Measurements from ENCODE around the gene FTSJ1.

The FTSJ1 gene

DNA sequence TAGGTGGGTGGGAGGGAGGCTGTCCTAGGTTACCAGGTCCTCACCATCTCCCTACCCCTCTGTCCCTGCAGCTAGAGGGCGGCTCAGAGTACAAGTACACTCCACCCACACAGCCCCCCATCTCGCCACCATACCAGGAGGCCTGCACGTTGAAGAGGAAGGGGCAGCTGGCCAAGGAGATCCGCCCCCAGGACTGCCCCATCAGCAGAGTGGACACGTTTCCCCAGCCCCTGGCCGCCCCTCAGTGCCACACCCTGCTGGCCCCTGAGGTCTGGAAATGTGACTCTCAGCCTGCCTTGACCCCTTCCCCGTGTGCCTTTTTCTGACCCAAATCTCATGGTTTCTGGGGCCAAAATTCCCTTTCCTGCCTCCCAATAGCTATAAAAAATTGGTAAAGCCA lies 6.5 kb downstream of the FTSJ1 start:
- Histone ChIP-seq H3K9me3 (ENCODE audit: control insufficient read depth, low read length) (no peaks in the 10 kb centered on the region), H3K9ac (ENCODE audit: low read length) (no peak overlapping the region), H3K4me1 (ENCODE audit: control insufficient read depth, insufficient read depth, low read length) (no peaks in the 10 kb centered on the region), H3K36me3 (ENCODE audit: control insufficient read depth, insufficient read depth, low read length, severe bottlenecking) (peaks cover 18% of the 10 kb centered on the region), H3K4me3 (ENCODE audit: low read length) (no peak overlapping the region), H3K27me3 (replicated peaks; ENCODE audit: control insufficient read depth, insufficient read depth, low read length) (peaks cover 4% of the 10 kb centered on the region)
- DNase-seq (ENCODE audit: low read depth): no peak

DNA sequence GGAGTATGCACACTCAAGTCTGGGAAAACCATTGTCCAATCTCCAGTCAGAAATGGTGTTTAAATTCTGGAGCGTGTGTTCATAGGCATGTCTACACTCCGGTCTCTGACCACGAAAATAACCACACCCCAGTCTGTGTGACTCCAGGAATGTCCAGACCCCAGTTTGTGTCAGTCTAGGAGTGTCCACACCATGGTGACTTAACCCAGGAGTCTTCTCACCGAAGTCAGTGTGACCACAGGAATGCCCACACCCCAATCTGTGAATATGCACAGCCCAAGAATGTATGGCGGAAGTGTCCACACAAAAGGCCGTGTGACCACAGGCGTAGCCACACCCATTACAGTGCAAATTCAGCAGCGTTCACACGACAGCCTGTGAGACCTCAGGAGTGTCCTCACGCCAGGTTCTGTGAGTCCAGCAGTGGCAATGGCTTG lies 11.4 kb downstream of the FTSJ1 start:
- H3K36me3 ChIP-seq (ENCODE audit: control insufficient read depth, insufficient read depth, low read length, severe bottlenecking): peaks cover 4% of the 10 kb centered on the region
- peak; percentile 90 for DNase-seq (ENCODE audit: low read depth)

GRCh38 chrX:48488034-48488433 lies 12.0 kb downstream of the FTSJ1 start:
- peaks cover 3% of the 10 kb centered on the region for H3K36me3 ChIP-seq (ENCODE audit: control insufficient read depth, insufficient read depth, low read length, severe bottlenecking)
- H3K4me1 ChIP-seq (ENCODE audit: control insufficient read depth, insufficient read depth, low read length): peaks cover 13% of the 10 kb centered on the region

More for the DNA sequence above, 11.4 kb downstream of the FTSJ1 start:
- Histone ChIP-seq H3K27me3 (replicated peaks; ENCODE audit: control insufficient read depth, insufficient read depth, low read length) (peaks cover 5% of the 10 kb centered on the region), H3K9ac (ENCODE audit: low read length) (no peak overlapping the region), H3K9me3 (ENCODE audit: control insufficient read depth, low read length) (peaks cover 5% of the 10 kb centered on the region), H3K4me3 (ENCODE audit: low read length) (no peak overlapping the region), H3K4me1 (ENCODE audit: control insufficient read depth, insufficient read depth, low read length) (peaks cover 9% of the 10 kb centered on the region)

DNA sequence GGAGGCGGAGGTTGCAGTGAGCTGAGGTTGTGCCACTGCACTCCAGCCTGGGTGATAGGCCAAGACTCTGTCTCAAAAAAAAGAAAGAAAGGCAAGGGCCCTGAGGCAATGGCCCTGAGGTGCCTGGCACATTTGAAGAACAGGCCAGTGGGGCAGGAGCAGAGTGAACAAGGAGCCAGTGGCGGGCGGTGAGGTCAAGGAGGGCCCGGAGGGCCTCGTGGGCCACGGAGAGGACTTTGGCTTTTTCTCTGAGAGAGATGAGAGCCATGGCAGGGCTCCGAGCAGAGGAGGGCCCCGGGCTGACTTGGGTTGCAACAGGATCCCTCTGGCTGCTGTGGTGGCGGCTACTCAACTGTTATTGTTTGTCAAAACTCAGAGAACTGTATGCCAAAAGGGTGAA lies 13.3 kb downstream of the FTSJ1 start:
- Histone ChIP-seq H3K9me3 (ENCODE audit: control insufficient read depth, low read length) (peaks cover 5% of the 10 kb centered on the region), H3K4me1 (ENCODE audit: control insufficient read depth, insufficient read depth, low read length) (peaks cover 22% of the 10 kb centered on the region), H3K36me3 (ENCODE audit: control insufficient read depth, insufficient read depth, low read length, severe bottlenecking) (peaks cover 3% of the 10 kb centered on the region), H3K4me3 (ENCODE audit: low read length) (no peak overlapping the region), H3K27me3 (replicated peaks; ENCODE audit: control insufficient read depth, insufficient read depth, low read length) (peaks cover 2% of the 10 kb centered on the region), H3K9ac (ENCODE audit: low read length) (no peak overlapping the region)
- no peak for DNase-seq (ENCODE audit: low read depth)

More at GRCh38 chrX:48488034-48488433, 12.0 kb downstream of the FTSJ1 start:
- DNase-seq (ENCODE audit: low read depth): no peak
- Histone ChIP-seq H3K9me3 (ENCODE audit: control insufficient read depth, low read length) (peaks cover 5% of the 10 kb centered on the region), H3K4me3 (ENCODE audit: low read length) (no peak overlapping the region), H3K9ac (ENCODE audit: low read length) (no peak overlapping the region), H3K27me3 (replicated peaks; ENCODE audit: control insufficient read depth, insufficient read depth, low read length) (peaks cover 2% of the 10 kb centered on the region)

- Histone ChIP-seq H3K4me3 (ENCODE audit: low read length) (no peak overlapping the region), H3K9me3 (ENCODE audit: control insufficient read depth, low read length) (peaks cover 5% of the 10 kb centered on the region), H3K27me3 (replicated peaks; ENCODE audit: control insufficient read depth, insufficient read depth, low read length) (peaks cover 2% of the 10 kb centered on the region), H3K36me3 (ENCODE audit: control insufficient read depth, insufficient read depth, low read length, severe bottlenecking) (no peaks in the 10 kb centered on the region), H3K9ac (ENCODE audit: low read length) (no peak overlapping the region), H3K4me1 (ENCODE audit: control insufficient read depth, insufficient read depth, low read length) (peaks cover 22% of the 10 kb centered on the region)
- no peak for DNase-seq (ENCODE audit: low read depth)
These were observed 13.9 kb downstream of the FTSJ1 start for GRCh38 chrX:48489892-48490291.

DNA sequence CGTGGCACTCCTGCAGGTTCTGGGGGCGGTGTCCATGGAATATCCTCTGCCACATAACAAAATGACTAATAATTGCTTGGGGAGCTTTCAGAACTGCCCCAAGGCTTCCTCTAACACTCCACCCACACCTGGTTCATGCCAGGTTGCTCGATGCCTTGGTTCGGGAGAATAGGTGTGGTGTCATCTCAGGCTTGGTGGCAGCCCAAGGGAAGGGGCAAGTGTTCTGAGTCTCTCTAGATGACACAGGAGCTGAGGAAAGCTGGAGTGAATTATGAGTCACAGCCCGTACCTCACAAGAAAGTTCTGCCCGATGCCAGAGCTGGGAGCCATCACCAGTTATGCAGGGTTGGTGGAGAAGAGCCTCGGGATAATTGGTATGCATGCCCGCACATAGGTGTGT lies 14.7 kb downstream of the FTSJ1 start:
- Histone ChIP-seq H3K4me1 (ENCODE audit: control insufficient read depth, insufficient read depth, low read length) (peaks cover 22% of the 10 kb centered on the region), H3K9ac (ENCODE audit: low read length) (no peak overlapping the region), H3K27me3 (replicated peaks; ENCODE audit: control insufficient read depth, insufficient read depth, low read length) (peaks cover 5% of the 10 kb centered on the region), H3K4me3 (ENCODE audit: low read length) (no peak overlapping the region), H3K9me3 (ENCODE audit: control insufficient read depth, low read length) (peaks cover 8% of the 10 kb centered on the region), H3K36me3 (ENCODE audit: control insufficient read depth, insufficient read depth, low read length, severe bottlenecking) (no peaks in the 10 kb centered on the region)
- DNase-seq (ENCODE audit: low read depth): no peak

GRCh38 chrX:48491809-48492208 lies 15.8 kb downstream of the FTSJ1 start:
- no peak for DNase-seq (ENCODE audit: low read depth)
- Histone ChIP-seq H3K4me1 (ENCODE audit: control insufficient read depth, insufficient read depth, low read length) (peaks cover 22% of the 10 kb centered on the region), H3K27me3 (replicated peaks; ENCODE audit: control insufficient read depth, insufficient read depth, low read length) (peaks cover 5% of the 10 kb centered on the region), H3K9ac (ENCODE audit: low read length) (no peak overlapping the region), H3K4me3 (ENCODE audit: low read length) (no peak overlapping the region), H3K36me3 (ENCODE audit: control insufficient read depth, insufficient read depth, low read length, severe bottlenecking) (no peaks in the 10 kb centered on the region), H3K9me3 (ENCODE audit: control insufficient read depth, low read length) (peaks cover 8% of the 10 kb centered on the region)

GRCh38 chrX:48492293-48492910 lies 16.4 kb downstream of the FTSJ1 start:
- H3K4me1 ChIP-seq (ENCODE audit: control insufficient read depth, insufficient read depth, low read length): peaks cover 22% of the 10 kb centered on the region
- H3K4me3 ChIP-seq (ENCODE audit: low read length): no peak overlapping the region
- peaks cover 5% of the 10 kb centered on the region for H3K27me3 ChIP-seq (replicated peaks; ENCODE audit: control insufficient read depth, insufficient read depth, low read length)
- peaks cover 8% of the 10 kb centered on the region for H3K9me3 ChIP-seq (ENCODE audit: control insufficient read depth, low read length)
- no peak for DNase-seq (ENCODE audit: low read depth)
- peak overlapping the region; percentile 32 for H3K9ac ChIP-seq (ENCODE audit: low read length)
- no peaks in the 10 kb centered on the region for H3K36me3 ChIP-seq (ENCODE audit: control insufficient read depth, insufficient read depth, low read length, severe bottlenecking)

DNA sequence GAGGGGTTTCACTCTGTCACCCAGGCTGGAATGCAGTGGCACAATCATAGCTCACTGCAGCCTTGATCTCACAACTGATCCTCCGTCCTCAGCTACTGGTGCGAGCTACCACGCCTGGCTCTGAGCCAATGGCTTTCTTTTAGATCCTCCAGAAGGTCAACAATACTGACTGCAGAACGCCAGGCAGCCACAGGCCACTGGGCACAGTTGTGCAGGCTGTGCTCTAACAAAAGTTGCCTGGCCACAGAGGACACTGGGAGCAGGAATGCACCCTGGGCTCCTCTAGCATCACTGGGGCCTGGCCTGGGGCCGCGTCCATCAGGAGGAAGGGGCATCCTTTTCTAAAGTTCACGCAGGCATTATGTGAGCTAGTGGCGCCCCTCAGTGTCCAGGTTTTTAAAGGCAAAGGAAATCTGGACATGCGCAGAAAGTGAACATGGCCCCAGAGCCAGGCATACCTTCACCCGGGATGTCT lies 17.9 kb downstream of the FTSJ1 start:
- peaks cover 3% of the 10 kb centered on the region for H3K27me3 ChIP-seq (replicated peaks; ENCODE audit: control insufficient read depth, insufficient read depth, low read length)
- no peak overlapping the region for H3K4me3 ChIP-seq (ENCODE audit: low read length)
- H3K9me3 ChIP-seq (ENCODE audit: control insufficient read depth, low read length): peaks cover 8% of the 10 kb centered on the region
- no peaks in the 10 kb centered on the region for H3K36me3 ChIP-seq (ENCODE audit: control insufficient read depth, insufficient read depth, low read length, severe bottlenecking)
- H3K4me1 ChIP-seq (ENCODE audit: control insufficient read depth, insufficient read depth, low read length): peaks cover 22% of the 10 kb centered on the region
- H3K9ac ChIP-seq (ENCODE audit: low read length): no peak overlapping the region
- DNase-seq (ENCODE audit: low read depth): peak; percentile 22

DNA sequence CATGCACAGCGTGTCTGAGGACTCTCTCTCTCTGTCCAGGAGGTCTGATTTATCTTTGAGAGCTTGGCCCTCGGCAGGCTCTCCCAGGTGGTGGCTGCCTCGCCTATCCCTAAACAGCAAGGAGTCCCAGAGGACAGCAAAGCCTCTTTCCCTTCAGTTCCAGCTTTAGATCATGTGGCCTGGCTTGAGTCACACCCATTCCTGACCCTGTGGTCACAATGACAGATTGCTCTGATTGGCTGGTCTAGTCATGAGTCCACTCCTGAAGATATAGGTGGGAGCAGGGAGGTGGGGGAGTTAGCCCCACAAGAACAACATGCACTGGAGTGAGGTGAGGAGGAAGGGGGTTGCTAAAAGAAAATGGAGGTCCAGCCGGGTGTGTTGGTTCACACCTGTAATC lies 20.7 kb downstream of the FTSJ1 start:
- Histone ChIP-seq H3K9ac (ENCODE audit: low read length) (no peak overlapping the region), H3K4me1 (ENCODE audit: control insufficient read depth, insufficient read depth, low read length) (peaks cover 20% of the 10 kb centered on the region), H3K9me3 (ENCODE audit: control insufficient read depth, low read length) (peaks cover 3% of the 10 kb centered on the region), H3K27me3 (replicated peaks; ENCODE audit: control insufficient read depth, insufficient read depth, low read length) (peaks cover 10% of the 10 kb centered on the region), H3K4me3 (ENCODE audit: low read length) (no peak overlapping the region), H3K36me3 (ENCODE audit: control insufficient read depth, insufficient read depth, low read length, severe bottlenecking) (no peaks in the 10 kb centered on the region)
- no peak for DNase-seq (ENCODE audit: low read depth)

DNA sequence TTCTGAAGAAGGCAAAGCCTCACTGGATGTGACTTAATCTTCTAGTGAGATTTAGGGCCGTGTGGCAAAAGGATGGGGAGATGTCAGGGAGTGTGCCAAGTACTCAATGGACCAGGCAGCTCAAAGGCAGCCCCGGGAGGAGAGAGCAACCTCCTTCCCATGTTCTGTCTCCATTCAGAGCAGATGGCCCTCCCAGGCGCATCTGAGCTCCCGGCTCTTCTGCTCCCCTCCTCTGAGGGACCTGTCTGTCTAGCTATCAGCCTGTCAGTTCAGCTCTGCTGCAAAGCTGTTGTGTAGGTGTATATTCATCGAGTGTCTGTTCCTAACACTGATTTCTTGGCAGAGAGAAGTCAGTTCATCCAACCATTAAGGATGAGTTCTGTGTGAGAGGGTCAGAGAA lies 21.9 kb downstream of the FTSJ1 start:
- peaks cover 3% of the 10 kb centered on the region for H3K9me3 ChIP-seq (ENCODE audit: control insufficient read depth, low read length)
- peaks cover 11% of the 10 kb centered on the region for H3K27me3 ChIP-seq (replicated peaks; ENCODE audit: control insufficient read depth, insufficient read depth, low read length)
- peaks cover 10% of the 10 kb centered on the region for H3K4me1 ChIP-seq (ENCODE audit: control insufficient read depth, insufficient read depth, low read length)
- H3K36me3 ChIP-seq (ENCODE audit: control insufficient read depth, insufficient read depth, low read length, severe bottlenecking): no peaks in the 10 kb centered on the region
- no peak overlapping the region for H3K4me3 ChIP-seq (ENCODE audit: low read length)
- H3K9ac ChIP-seq (ENCODE audit: low read length): no peak overlapping the region
- DNase-seq (ENCODE audit: low read depth): no peak

GRCh38 chrX:48498374-48498809 lies 22.4 kb downstream of the FTSJ1 start:
- Histone ChIP-seq H3K4me3 (ENCODE audit: low read length) (no peak overlapping the region), H3K27me3 (replicated peaks; ENCODE audit: control insufficient read depth, insufficient read depth, low read length) (peaks cover 15% of the 10 kb centered on the region), H3K9me3 (ENCODE audit: control insufficient read depth, low read length) (peaks cover 3% of the 10 kb centered on the region), H3K9ac (ENCODE audit: low read length) (no peak overlapping the region), H3K4me1 (ENCODE audit: control insufficient read depth, insufficient read depth, low read length) (peaks cover 5% of the 10 kb centered on the region), H3K36me3 (ENCODE audit: control insufficient read depth, insufficient read depth, low read length, severe bottlenecking) (no peaks in the 10 kb centered on the region)
- peak; percentile 37 for DNase-seq (ENCODE audit: low read depth)

All from adipocyte (in vitro differentiated cells).